Activated CD8-positive, alpha-beta memory T cell treated with anti-CD3 and anti-CD28 coated beads, Interleukin-2, amount 50 U/mL, for 24 hours (primary cell): ENCODE results near the gene CRB2.

ENCODE experiments used
- DNase-seq: peaks from one replicate; pipeline ENCODE4 v3.0.0-alpha.2; 2020; ENCODE audit errors: extremely low read depth

The CRB2 gene

GRCh38 chr9:123364241-123364824 lies 8.3 kb downstream of the CRB2 start:
- no peak for DNase-seq

- no peak for DNase-seq
Observed at GRCh38 chr9:123365287-123365880, 9.4 kb downstream of the CRB2 start.

GRCh38 chr9:123365881-123366528 lies 10.0 kb downstream of the CRB2 start:
- no peak for DNase-seq

GRCh38 chr9:123368023-123368422 lies 12.0 kb downstream of the CRB2 start:
- no peak for DNase-seq

- no peak for DNase-seq
Observed at GRCh38 chr9:123368536-123369153, 12.6 kb downstream of the CRB2 start.

- DNase-seq: no peak
Observed at GRCh38 chr9:123369296-123369695, 13.3 kb downstream of the CRB2 start.

GRCh38 chr9:123370108-123370507 lies 14.1 kb downstream of the CRB2 start:
- DNase-seq: no peak

- no peak for DNase-seq
Observed at GRCh38 chr9:123370526-123371227, 14.7 kb downstream of the CRB2 start.

- DNase-seq: no peak
Observed at GRCh38 chr9:123371228-123371584, 15.2 kb downstream of the CRB2 start.

- DNase-seq: no peak
Observed at GRCh38 chr9:123371805-123372590, 16.0 kb downstream of the CRB2 start.

GRCh38 chr9:123372766-123373446 lies 16.9 kb downstream of the CRB2 start:
- DNase-seq: no peak

- no peak for DNase-seq
Observed at GRCh38 chr9:123373447-123373923, 17.5 kb downstream of the CRB2 start.

GRCh38 chr9:123373946-123374345 lies 17.9 kb downstream of the CRB2 start:
- DNase-seq: no peak

GRCh38 chr9:123375469-123376132 lies 19.6 kb downstream of the CRB2 start:
- no peak for DNase-seq

GRCh38 chr9:123376218-123377071 lies 20.4 kb downstream of the CRB2 start:
- DNase-seq: no peak

- no peak for DNase-seq
Observed at GRCh38 chr9:123377211-123377971, 21.4 kb downstream of the CRB2 start.

- no peak for DNase-seq
Observed at GRCh38 chr9:123378025-123378424, 22.0 kb downstream of the CRB2 start.

- DNase-seq: no peak
Observed at GRCh38 chr9:123378956-123379660, 23.1 kb downstream of the CRB2 start.
